HG03045 (cell line): ENCODE data around the gene MRPS27.

Experiments
- ATAC-seq: cut with Tn5 transposase; IDR thresholded peaks from one replicate; pipeline ENCODE4 v1.9.1; 2021; ENCODE audit warnings: mild to moderate bottlenecking, moderate library complexity; ENCODE audit not compliant: unreplicated experiment

MRPS27 gene

DNA sequence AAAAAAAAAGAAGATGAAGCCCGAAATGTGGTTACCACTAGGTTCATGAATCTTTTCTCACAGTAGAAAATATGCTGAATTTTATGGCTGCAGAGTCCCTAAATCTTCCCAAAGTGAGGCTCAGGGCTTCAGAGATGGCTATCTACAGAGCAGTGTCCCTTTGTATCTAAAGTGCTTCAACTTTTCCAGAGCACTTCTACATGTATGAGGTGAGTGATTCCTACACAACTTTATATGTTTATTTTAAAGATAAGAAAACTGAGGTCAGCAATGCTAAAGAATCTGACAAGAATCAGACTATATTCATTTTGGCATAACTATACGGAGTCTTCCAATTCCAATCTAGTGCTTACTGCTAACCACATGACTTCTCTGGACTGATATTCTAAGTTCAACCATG, 53.2 kb downstream of the MRPS27 start:
- no peak for ATAC-seq

DNA sequence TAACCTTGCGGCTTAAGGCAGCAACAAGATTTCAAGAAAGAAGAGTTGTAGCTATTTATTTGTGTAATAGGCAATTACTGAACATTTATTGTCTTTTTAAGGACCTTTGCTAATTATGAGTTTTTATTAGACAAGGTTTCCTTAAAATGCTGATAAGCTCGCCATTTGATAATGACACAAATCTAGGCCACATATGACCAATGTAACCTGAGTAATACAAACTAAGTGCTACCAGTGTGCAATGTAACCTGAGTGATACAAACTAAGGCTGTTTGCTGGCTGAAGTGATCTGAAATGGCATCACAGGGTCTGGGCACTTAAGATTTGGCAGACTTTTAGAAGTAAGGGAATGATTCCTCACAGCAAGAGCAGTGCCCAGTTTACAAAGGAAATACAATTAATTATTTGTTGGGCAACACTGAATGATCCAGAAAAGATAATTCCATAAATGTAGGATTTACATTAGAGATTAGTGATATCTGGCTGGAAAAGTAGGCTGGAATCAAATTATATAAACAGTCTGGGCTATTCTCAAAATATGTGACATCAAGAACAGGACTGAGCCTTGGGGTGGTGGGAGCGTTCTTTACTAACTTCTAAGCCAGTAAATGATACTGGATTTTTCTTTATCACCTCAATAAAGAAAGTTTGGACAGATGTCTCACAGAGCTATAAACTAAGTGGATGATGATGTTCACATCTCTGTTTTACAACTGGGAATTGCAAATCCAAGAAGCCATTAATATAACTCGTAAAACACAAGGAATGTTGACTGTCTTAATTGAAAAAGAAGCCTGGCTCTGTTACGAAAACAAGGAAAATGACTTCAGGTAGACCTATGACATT, 54.8 kb downstream of the MRPS27 start:
- no peak for ATAC-seq

DNA sequence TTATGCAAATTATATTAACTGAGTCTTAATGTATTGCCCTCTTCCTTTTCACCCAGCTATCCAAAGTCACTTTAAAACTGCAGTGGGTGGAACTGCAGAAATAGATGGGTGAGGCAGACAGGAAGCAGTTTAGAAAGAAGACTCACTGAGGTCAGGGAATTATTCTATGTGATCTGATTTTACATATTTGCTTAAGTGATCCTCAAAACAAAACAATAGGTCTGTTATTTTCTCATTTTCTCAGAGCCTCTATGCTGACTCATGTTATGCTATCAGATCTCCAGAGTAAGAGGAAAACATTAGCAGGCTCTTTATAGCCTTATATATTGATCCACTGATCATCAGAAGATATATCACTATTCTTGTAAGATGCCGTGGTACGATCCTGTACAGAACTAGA, 63.5 kb downstream of the MRPS27 start:
- no peak for ATAC-seq

DNA sequence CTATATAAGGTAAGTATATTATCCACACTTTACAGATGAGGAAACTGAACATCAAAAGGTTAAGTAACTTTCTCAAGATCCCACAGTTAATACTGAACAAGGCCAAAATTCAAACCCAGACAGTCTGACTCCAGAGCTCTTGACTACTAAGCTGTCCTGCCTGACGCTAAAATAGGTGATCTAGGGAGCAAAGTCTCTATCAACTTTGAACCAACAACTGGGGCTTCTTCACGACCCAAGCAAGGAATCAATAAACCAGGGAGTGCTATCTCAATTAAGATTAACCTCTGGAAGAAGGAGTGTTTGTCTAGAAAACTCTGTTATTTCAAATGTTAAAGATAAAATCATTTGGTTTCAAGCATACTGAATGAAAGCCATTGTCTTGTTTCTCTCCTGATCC, 64.4 kb downstream of the MRPS27 start:
- ATAC-seq: no peak

DNA sequence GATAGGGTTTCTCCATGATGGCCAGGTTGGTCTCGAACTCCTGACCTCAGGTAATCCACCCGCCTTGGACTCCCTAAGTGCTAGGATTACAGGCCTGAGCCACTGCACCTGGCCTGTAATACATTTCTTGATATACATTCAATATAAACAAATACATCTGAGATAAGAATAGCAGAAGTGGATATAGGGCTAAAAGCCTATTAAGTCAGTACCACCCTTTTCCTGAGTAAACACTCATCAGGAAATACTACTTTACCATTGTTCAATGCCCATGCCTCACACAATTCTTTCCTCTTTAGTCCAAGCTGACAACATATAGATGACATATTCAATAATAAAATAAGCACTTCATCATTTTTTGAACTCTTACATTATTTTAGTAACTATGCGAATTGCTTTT, 64.8 kb downstream of the MRPS27 start:
- no peak for ATAC-seq

DNA sequence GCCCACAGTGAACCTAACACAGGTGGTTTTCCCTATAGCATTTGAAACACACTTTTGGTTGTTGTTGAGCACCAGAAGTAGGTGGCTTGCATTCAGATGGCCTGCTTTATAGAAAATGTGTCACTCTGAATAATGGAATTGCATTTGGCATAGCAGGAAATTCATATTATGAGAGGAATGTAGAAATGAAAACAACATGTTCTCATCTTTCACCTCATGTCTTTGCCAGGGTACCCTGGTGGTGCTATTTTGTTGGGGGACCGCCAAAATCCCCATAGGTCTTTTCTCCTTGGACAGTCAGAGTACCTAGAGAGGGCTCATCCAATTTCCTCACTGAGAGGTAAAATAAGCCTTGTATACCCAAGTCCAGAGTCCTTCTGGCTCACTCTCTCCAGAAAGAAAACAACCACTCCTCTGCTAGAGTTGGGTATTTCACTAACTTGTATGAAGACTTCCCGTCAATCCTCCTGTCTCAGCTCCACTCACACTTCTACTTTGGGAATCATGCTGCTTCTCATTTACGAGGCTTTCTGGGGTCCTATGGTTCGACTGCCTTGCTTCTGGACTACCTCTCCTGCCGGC, 67.4 kb downstream of the MRPS27 start:
- ATAC-seq: no peak

DNA sequence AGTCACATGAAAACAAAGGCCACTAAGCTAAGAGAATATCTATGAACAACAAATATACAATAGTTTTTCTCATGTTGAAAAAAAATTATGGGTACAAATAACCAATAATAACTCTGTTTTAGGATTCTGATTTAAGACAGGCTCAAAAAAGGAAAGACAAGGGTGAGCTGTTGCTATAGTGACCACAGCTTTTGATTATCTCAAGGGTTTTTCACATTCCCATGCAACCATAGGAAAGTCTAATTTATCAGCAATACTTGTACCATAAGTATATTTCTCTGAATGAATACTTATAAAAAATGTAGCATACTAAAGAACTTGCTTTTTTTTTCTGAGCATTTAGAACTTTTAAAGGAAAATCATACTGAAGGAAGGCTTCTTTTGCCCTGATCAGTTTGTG, 68.0 kb downstream of the MRPS27 start:
- ATAC-seq: no peak

DNA sequence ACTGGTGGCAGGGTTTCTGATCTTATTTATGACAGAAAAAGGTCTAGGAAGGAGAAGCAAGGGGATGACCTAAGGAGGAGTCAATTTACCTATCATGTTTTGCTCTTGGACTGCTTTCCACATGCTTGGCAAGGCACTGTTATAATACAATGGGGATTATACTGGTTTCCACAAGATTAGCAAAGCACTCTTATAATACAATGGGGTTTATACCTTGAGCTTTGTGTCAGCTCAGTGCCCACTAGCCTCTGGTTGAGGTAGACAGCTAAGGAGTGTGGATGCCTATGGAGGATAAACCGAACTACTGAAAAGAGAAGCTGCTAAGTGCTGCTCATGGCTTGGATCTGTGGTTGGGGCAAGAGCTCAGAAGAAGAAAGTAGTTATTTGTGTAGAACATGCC, 68.7 kb downstream of the MRPS27 start:
- no peak for ATAC-seq

DNA sequence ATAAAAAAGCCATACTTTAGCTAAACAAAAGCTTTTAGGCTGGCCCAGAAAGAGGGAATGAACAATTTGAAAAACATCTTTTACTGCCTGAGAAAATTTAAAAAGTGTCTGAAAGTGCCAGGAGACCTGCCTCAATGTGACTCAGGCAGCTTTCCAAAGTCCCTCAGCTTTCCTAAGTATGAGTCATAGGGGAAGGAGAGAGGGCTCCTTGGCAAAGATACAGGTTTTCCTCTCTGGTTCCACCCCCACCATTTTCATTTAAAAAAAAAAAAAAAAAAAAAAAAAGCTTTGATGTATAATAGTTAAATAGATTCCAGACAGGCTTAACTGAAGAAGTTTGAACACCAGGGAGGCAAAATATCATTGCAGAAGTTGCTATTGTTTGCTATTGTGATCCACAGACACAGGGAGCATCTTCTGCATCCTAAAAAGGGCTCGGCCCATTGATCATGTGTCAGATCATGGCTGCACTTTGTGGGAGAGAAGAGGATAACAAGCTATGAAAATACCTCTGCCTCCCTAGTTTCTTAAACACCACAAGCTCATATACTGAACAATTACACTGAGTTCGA, 71.5 kb downstream of the MRPS27 start:
- ATAC-seq: no peak

DNA sequence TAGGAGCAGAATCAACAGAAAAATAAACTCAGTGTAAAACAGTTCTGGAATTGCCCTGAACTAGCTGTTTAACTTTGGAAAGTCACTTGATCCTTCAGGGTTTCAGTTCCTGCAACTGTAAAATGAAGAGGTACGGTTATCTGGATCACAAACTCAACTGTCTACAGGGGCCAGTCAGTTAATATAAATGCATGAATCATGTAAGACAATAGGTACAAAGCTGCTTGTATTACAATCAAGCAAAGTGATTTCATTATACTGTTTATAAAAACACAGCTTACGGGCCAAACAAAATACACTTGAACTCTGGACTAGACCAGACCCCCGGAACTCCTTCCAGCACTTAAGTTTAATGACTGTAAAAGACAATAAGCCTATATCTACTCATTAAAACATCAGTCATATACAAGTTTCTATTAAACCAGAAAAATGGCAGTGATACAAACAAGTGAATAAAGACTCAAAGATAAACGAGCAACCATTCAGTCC, 73.0 kb downstream of the MRPS27 start:
- no peak for ATAC-seq

DNA sequence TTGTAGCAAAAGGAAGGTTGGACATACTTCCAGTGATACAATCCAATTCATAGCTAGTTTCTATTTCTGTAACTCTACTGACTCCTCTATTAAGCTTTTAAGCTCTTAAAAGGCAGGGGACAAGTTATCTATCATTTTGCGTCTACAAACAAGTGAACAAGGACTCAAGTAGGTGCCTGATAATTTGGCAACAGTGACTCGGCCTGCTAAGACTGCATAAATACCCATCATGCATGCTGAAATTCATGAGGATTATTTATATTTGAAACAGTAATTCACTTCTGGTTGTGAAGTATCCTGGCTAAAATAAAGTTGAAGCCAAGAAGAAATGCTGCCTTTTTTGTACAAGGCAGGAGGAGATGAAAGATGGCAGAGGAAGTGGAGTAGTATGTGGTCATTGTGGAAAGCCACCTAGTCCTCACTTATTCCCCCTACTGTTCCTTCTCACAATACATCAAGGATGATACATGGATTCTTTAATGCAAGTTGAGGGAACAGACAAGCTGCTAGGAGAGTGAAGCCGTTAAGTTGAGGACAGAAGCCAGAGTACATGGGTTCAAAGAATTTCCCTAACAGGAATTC, 74.0 kb downstream of the MRPS27 start:
- no peak for ATAC-seq

DNA sequence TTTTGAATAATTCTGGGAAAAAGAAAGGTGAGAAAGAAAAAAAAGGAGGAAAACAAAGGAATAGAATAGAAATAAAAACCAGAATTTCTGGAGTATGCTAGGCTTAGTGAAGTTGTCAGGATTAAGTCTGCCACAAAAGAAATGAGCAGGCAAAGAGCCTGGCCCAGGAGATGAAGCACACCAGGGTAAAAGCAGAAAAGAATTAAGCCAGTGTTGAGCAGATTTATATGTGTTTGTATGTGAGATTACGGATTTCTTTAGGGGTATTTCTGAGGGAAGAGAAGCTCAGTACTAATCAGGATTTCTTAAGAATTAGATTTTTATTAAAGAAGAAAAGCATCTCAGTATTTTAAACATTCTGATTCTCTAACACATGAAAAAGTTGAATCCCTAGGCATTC, 74.5 kb downstream of the MRPS27 start:
- no peak for ATAC-seq

DNA sequence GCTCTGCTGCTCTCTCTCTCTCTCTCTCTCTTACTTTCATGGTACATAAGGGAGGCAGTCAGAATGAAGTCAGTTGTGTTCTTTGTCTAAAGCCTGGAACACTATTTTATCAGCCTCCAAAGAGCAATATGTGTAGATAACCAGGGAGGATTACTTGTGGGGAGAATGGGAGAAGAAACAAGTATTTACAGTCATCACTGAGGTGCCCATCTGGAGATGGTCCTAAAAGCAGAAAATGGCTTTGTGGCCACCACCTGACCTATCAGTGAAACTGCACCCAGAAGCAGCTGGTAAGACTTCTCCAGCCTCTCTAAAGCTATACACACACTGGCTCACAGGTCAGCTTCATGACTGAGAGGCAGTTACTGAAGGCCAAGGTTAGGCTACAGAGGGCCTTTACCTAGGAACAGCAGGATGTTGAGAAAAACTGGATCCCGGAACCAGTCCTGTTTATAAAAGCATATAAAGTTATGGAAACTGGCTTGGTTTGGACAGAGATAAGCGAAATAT, 75.1 kb downstream of the MRPS27 start:
- peak; percentile 81 for ATAC-seq

DNA sequence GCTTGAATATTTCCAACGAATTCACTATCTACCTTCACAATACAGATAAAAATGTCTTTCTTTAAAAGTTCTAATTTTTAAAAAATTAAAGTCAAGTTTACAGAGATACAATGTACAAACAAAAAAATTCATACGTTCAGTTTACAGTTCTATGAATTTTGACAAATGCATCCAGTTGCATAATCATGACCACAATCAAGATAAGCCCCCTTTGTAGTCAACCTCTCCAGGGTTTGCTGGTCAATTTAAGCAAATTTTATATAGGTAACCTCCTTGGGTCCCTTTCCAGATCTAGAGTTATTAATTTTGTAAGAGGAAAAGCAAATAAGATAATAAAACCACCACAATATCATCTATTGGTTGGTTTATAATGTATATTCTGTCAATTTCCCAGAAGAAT, 76.3 kb downstream of the MRPS27 start:
- ATAC-seq: no peak

DNA sequence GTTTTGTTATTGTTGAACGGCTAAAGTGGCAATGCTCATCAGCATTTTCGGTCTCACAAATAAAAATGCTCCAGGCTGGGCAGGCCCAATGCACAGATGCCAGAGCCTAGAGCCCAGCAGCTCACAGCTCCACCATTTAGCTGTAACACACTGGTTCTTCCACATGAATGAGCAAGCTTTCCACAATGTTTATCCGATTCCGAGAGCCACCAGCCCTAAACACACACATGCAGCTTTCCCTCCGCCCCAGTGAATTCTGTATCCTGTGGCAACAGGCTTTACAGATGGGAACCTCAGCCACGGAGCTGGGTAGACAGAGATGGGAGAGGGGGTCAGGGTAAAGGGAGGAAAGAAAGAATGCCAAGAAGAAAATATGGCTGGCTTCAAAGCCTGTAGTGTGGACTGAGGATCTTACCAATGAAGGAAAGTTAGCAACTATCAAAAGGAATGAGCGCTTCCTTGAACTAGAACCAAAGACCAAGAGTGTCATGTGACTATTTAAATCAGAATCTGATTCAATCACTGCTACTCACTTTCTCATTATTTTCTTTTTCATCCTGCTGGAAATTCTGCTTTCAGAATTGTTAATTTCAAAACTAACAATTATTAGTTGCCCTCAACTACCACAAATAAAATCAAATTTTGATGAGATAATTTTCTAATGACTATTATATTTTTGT, 77.1 kb downstream of the MRPS27 start:
- no peak for ATAC-seq

DNA sequence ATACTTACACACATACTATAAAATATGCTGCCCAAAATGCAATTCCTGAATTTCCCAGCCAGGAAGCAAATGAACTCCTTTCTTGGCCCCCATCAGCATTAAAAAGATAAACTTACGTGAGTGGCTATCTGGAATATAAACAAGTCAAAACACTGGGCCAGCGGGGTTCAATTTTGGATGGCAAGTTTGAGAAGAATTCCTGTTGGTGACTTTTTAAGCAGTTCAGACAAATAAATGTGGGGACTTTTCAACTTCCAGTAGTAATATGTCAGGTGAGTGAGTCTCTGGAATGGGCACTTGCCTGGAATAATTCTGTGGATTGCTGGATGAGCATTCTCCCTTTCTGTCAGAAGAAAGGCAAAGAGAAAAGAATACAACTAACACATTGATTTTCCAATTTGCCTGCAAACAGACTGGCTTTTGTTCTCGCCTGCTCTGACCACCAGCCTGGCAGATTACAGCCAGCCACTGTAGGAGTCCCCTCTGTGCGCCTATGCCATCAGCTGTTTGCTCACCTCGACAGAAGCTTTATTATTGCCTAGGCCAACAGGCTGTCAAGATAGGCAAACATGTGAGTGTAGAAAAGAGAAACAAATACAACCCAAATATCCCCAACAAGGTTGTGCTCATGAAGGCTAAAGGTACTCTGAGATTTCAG, 78.6 kb downstream of the MRPS27 start:
- no peak for ATAC-seq

DNA sequence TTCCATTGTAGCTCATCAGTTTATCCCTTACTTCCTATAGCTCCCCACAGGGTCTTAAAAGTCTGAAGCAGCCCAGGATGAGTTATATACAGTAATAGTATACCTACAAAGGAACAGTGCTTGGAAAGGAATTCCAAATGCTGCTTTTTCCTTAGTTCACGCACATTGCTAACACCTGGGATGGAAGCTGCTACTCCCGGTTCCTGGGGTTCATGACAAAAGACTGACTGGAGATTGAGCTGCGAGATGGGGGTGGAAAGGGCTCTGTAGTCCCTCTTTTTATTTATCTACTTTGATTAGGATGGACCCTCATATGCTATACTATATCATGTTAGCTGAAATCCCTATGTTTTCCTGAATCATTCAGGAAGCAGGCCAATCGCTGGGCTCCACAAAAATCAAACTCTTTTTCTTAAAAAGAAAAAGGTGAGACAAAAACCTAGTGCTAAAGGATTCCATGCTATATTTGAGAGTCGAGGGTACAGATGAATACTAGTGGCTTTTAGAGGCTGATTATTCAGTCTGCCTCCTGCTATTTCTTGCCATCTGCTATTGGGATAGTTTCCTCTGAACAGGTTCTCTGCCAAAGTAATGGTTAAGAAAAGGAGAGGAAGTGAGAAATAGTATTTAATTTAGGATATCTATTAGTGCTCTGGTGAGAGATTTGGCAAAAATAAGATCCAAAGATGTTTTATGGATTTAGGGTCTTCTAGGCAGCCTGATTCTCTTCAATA, 81.2 kb downstream of the MRPS27 start:
- no peak for ATAC-seq

DNA sequence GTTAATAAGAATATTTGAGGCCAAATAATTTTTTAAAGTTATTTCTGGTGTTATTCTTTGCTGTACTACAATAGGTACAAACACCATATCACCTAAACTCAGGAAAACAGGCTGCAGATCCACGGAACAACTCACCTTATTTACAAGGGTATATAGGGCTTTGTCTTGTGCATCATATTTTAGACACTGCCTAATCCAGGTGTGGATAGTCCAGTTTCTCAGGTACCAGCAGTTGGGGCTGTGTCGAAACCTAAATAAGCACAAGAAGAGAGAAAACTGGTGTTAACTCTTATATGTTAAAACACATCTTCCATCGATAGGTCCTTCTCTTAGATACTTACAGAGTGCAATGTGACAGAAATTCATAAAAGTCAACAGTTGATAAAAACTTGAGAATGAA, 82.2 kb downstream of the MRPS27 start:
- ATAC-seq: no peak

DNA sequence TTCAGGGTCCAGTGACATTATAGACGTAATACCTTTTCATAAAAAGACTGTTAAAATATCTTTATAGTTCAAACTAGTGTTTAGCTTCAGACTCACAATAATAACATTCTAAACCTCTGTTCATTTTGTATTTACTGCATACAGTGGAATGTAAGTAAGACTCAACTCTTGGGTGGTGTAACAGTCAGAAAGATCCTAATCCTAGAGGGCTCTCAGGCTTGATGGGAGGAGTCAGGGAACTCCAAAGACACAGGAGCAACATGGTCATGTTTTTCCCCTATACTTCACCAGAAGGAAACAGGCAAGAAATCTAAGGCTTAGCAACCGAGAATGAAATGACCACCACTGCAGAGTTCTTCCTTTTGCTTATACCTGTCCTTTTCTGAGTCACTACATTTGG, 82.6 kb downstream of the MRPS27 start:
- ATAC-seq: no peak

DNA sequence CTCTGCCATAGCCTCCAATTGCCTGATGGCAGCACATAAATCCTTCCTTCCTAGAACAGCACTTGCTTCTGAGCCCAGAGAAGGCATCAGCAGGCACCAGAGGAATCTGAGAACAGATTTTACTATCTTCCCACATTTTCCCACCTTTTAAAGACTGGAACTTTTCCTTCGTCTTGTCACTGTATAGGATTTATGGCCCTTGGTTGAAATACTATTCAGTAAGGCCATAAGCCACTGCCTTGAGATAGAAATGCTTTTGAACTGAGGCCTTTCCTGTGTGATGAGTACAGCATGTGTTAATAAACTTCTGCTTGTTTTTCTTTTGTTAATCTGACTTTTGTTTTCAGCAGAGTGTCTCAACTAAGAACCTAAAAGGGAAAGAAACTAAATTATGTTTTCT, 84.3 kb downstream of the MRPS27 start:
- ATAC-seq: no peak
